Uterus (tissue), 4 donors: ENCODE data around the gene RNF187. TPM values are rescaled to one million over a fixed set of nuclear protein-coding genes. Genes with fewer than 3 reads are reported as not detected.
"Not testable (repeated sequence)": the region's sequence is repeated elsewhere in the genome, so short reads cannot be mapped to it uniquely, and the experiment has no call there.

Experiments
- DNase-seq, 2 donors: peaks; one replicate each; pipeline ENCODE4 v3.0.0-alpha.2; 2019 to 2020
- H3K27ac ChIP-seq, 2 donors: fragments of 200-600 bp; sonication (generic); 1 replicate in 1 of 2; 2 replicates in 1 of 2; pipeline ENCODE4 v1.5.1; 2016 to 2018
- H3K27me3 ChIP-seq, 2 donors: fragments of 200-600 bp; sonication (generic); one replicate each; pipeline ENCODE4 v1.5.1; 2018 to 2019; ENCODE audit warnings: control low read depth in 1 of 2
- H3K36me3 ChIP-seq, 2 donors: fragments of 200-600 bp; sonication (generic); one replicate each; pipeline ENCODE4 v1.5.1; 2019; ENCODE audit warnings: control low read depth in 1 of 2
- H3K4me1 ChIP-seq, 2 donors: fragments of 200-600 bp; sonication (generic); one replicate each; pipeline ENCODE4 v1.5.1; 2018 to 2019; ENCODE audit warnings: control low read depth in 1 of 2
- H3K4me3 ChIP-seq, 2 donors: fragments of 200-600 bp; sonication (generic); 1 replicate in 1 of 2; 2 replicates in 1 of 2; pipeline ENCODE4 v1.5.1; 2018 to 2019; ENCODE audit warnings: mild to moderate bottlenecking in 1 of 2
- H3K9me3 ChIP-seq, 2 donors: fragments of 200-600 bp; sonication (generic); one replicate each; pipeline ENCODE4 v1.5.1; 2019; ENCODE audit warnings: control low read depth in 1 of 2
- CTCF ChIP-seq, 4 experiments: fragments of 200-600 bp in 2 of 4; fragments of 450-650 bp in 2 of 4; sonication (generic) in 2 of 4; IDR thresholded peaks; one replicate each; pipeline ENCODE4 v1.5.1; 2016 to 2019; ENCODE audit warnings: antibody characterized with exemption in 4 of 4, mild to moderate bottlenecking in 2 of 4, moderate library complexity in 1 of 4
- POLR2A ChIP-seq, 2 donors: fragments of 450-650 bp; IDR thresholded peaks; one replicate each; pipeline ENCODE4 v1.6.1; 2016; ENCODE audit warnings: antibody characterized with exemption in 2 of 2, mild to moderate bottlenecking in 1 of 2, moderate library complexity in 1 of 2
- intact Hi-C: fragments of 100-400 bp; cut with DNase I; formaldehyde crosslinking; loops from one replicate; pipeline ENCODE4 v1.15.1; 2023; ENCODE audit warnings: low total_unique reads
- total RNA-seq, 4 donors: library from RNA; depleted of rRNA in 3 of 4; stranded (reverse); fragments of >200 nt in 3 of 4; gene quantifications; one replicate each; pipeline versions ENCODE4 v1.1.0 to v1.2.4, GENCODE V29; 2014 to 2023
- donor health status: DM: yes; HTN: yes; CAD: no.

RNF187 gene
- total RNA-seq, 4 donors from 2014 or later, result 13.2 to 84.1 (median 27.7) TPM

GRCh38 chr1:228464487-228464983 lies 22.6 kb upstream of the RNF187 start:
- intact Hi-C loops, result no loop called here
- H3K9me3 ChIP-seq, result no peaks in the 10 kb centered on the region
- no peak for TF ChIP-seq CTCF (IDR thresholded peaks at IDR 0.05)
- no peak for TF ChIP-seq POLR2A (IDR thresholded peaks at IDR 0.05)
- H3K4me3 ChIP-seq, result peak overlapping the region in 1 of 2 donors; percentile 13
- H3K27ac ChIP-seq, result no peak overlapping the region
- DNase-seq, result peak; percentile 42 to 44
- H3K36me3 ChIP-seq, result no peaks in the 10 kb centered on the region
- H3K4me1 ChIP-seq, result no peaks in the 10 kb centered on the region
- peaks cover 9 to 57% of the 10 kb centered on the region in 2 donors for H3K27me3 ChIP-seq

DNA sequence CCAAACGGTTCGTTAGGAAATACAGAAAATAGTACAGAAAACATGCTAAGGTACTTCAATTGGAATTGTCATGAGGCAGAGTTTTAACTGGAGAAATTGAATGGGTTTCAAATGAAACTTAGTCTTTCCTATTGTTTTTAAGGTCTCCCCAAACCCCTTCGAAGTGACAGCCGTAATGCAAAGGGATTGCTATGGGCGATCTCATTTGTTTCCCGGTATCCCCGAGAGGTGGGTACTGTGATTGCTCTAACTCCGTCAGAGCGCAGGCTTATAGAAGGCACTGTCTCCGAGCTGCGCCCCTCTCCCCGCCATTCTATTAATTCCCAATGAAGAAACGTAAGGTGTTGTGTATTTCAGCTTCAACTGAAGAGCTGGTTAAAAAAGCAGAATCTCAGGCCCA lies 22.0 kb upstream of the RNF187 start:
- Histone ChIP-seq H3K9me3 (no peaks in the 10 kb centered on the region), H3K4me3 (no peak overlapping the region)
- intact Hi-C loops, result no loop called here

GRCh38 chr1:228465571-228466146 lies 21.5 kb upstream of the RNF187 start:
- TF ChIP-seq CTCF (IDR thresholded peaks at IDR 0.05), result no peak
- TF ChIP-seq POLR2A (IDR thresholded peaks at IDR 0.05), result no peak
- no peak overlapping the region for H3K27ac ChIP-seq
- no peak for DNase-seq
- no peak overlapping the region for H3K4me3 ChIP-seq
- H3K27me3 ChIP-seq, result peaks cover 13 to 63% of the 10 kb centered on the region in 2 donors
- H3K4me1 ChIP-seq, result no peaks in the 10 kb centered on the region
- no peaks in the 10 kb centered on the region for H3K36me3 ChIP-seq
- H3K9me3 ChIP-seq, result no peaks in the 10 kb centered on the region
- intact Hi-C loops, result no loop called here

More for the DNA sequence above, 22.0 kb upstream of the RNF187 start:
- peaks cover 13 to 63% of the 10 kb centered on the region in 2 donors for H3K27me3 ChIP-seq
- no peaks in the 10 kb centered on the region for H3K36me3 ChIP-seq
- TF ChIP-seq CTCF (IDR thresholded peaks at IDR 0.05) (no peak), POLR2A (IDR thresholded peaks at IDR 0.05) (no peak)
- no peak overlapping the region for H3K27ac ChIP-seq
- no peak for DNase-seq
- no peaks in the 10 kb centered on the region for H3K4me1 ChIP-seq

GRCh38 chr1:228468188-228468587 lies 19.0 kb upstream of the RNF187 start:
- H3K4me3 ChIP-seq, H3K4me1 ChIP-seq, intact Hi-C loops, H3K36me3 ChIP-seq, DNase-seq, H3K9me3 ChIP-seq, H3K27ac ChIP-seq: not testable (repeated sequence)
- H3K27me3 ChIP-seq, result peaks cover 5 to 45% of the 10 kb centered on the region in 2 donors

DNA sequence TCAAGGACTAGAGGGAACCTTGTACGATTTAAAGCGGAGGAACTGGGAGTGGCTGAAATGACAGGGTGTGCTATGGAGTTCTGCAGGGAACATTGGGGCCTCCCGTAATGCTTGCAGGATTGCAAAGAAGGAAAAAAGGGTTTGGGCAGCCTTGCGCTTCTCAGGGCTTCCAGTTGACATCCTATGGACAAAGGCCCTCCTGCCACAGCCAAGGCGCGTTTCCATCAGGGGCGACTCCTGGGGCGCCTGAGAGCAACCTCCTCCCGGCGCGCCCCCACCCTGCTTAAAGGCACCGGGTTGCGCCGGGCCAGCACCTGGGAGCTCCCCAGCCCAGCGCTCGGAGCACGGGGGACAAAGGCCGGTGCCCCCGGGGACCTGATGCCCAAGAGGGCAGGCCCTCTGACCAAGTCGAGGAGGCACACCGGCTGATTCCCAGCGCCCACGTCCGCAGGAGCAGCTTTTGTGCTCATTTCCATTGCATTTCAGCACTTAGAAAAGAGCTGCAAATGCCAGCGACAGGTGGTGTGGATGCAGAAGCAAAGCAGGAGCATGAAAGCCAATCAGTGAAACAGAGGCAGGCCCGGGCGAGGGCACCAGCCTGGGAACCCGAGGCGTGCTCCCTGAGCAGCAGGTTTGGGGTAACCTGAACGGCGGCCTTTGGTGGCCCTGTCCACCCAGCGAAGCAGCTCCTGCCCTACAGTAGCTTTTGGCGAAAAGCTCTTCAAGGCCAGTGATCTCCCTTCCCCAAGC lies 17.6 kb upstream of the RNF187 start:
- H3K4me1 ChIP-seq, result no peaks in the 10 kb centered on the region
- H3K4me3 ChIP-seq, result no peak overlapping the region
- H3K36me3 ChIP-seq, result no peaks in the 10 kb centered on the region
- TF ChIP-seq CTCF (IDR thresholded peaks at IDR 0.05) (no peak), POLR2A (IDR thresholded peaks at IDR 0.05) (no peak)
- peaks cover 5 to 35% of the 10 kb centered on the region in 2 donors for H3K27me3 ChIP-seq
- H3K9me3 ChIP-seq, result no peaks in the 10 kb centered on the region
- no peak for DNase-seq
- intact Hi-C loops, result no loop called here
- no peak overlapping the region for H3K27ac ChIP-seq
